RWPE1 (cell line): Measurements from ENCODE around the gene NKD1.
A peak's percentile ranks its signal among the peaks of the same experiment; 100 is the strongest.

Source experiments
- CTCF ChIA-PET: fragments of 350-600 bp; sonication (Branson Sonifier 250); formaldehyde crosslinking; extraction: SDS; loops from one replicate; lab custom pipeline; 2021; lab: Yijun Ruan, JAX
- POLR2A ChIA-PET: fragments of 400-600 bp; formaldehyde crosslinking; extraction: SDS; loops from one replicate; lab custom pipeline; 2020; ENCODE audit warnings: antibody characterized with exemption; ENCODE audit not compliant: low non-redundant PET; lab: Yijun Ruan, JAX
- DNase-seq: peaks from one replicate; pipeline ENCODE4 v3.0.0; 2012; ENCODE audit warnings: low spot score
- H3K27ac ChIP-seq: fragments of 450-650 bp; 2 replicates; pipeline ENCODE4 v1.5.1; 2017
- TF ChIP-seq, protein P1 (sequence below): fragments of 450-650 bp; conservative IDR thresholded peaks from 2 replicates; pipeline ENCODE4 v1.5.1; 2017; ENCODE audit warnings: low read depth, mild to moderate bottlenecking

NKD1 gene

DNA sequence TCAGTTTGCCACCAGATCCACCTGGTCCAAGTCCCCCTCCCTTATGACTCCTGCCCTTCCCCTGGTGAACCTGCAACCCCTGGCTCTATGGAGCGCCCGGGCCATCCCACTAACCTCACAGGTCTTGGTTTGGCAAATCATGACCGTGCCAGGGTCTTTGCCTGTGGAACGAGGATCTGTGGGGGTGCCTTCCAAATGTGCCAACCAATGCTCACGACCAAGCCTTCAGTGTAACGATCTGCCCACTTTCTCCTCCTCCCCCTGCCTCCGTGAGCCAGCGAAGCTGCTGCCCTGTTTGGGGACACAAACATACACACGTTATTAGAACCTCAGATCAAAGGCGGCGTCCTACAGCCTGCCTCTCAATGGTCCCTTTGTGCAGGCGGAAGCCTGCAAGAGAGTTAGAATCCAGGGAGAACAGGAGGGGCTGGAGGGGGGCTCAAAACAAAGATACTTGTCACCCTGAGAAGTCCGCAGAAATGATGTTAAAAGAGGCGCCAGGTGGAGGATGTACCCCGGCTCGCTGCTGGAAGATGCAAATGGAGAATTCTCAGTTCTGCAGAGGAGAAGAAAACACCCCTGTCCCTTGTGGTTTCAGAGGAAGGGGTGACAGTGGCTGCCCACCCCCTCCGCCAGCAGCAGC, 9.0 kb upstream of the NKD1 start:
- H3K27ac ChIP-seq, result peak overlapping the region; percentile 74
- no peak for DNase-seq
- ChIA-PET POLR2A (no interaction called here), CTCF (no interaction called here)
- TF ChIP-seq, protein P1, sequence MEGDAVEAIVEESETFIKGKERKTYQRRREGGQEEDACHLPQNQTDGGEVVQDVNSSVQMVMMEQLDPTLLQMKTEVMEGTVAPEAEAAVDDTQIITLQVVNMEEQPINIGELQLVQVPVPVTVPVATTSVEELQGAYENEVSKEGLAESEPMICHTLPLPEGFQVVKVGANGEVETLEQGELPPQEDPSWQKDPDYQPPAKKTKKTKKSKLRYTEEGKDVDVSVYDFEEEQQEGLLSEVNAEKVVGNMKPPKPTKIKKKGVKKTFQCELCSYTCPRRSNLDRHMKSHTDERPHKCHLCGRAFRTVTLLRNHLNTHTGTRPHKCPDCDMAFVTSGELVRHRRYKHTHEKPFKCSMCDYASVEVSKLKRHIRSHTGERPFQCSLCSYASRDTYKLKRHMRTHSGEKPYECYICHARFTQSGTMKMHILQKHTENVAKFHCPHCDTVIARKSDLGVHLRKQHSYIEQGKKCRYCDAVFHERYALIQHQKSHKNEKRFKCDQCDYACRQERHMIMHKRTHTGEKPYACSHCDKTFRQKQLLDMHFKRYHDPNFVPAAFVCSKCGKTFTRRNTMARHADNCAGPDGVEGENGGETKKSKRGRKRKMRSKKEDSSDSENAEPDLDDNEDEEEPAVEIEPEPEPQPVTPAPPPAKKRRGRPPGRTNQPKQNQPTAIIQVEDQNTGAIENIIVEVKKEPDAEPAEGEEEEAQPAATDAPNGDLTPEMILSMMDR, result no peak

DNA sequence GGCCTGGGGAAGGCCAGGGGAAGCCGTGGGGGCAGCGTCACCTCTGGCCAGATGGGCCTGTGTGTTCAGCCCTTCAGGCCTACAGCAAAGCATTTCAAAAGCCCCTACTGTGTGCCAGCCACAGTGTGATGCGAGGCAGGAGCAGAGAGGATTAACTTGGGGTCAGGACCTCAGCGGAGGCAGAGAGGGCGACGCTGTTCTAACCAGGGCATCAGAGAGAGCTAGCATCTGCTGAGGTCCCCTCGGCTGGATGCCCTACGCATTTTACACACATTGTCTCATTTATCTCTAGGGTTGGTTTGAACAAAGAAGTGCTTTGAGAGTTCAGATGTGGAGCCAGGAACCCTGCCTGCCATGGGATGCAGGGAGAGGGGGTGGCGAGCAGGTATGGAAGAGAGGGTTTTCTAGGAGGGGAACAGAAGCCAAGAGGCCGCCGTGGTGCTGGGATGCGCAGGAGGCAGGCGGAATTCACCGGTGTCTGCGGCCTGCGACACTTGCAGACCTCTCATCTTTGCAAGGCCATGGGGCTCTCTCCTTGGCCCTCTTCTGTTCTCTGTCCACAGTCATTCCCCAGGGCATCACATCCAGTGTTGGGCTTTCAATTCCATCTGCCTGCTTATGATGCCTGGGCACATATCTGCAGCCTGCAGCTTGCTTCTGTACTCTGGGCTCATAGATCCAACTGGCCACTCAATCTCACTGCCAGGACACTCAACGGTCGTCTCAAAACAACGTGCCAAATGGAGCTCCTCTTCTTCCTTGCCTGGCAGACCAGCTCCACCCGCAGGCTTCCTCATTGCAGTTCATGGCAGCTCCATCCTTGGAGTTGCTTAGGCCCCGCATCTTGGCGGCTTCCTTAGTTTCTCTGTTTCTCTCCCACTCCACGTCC, 8.1 kb upstream of the NKD1 start:
- TF ChIP-seq, protein P1, result no peak
- ChIA-PET CTCF (interaction anchor here (0.6 to 0.7 kb wide), 2 partner anchors 33 to 103 kb away, joined by 3 to 4 read pairs; no protein-coding TSS in a partner anchor), POLR2A (no interaction called here)
- no peak overlapping the region for H3K27ac ChIP-seq
- DNase-seq, result no peak

DNA sequence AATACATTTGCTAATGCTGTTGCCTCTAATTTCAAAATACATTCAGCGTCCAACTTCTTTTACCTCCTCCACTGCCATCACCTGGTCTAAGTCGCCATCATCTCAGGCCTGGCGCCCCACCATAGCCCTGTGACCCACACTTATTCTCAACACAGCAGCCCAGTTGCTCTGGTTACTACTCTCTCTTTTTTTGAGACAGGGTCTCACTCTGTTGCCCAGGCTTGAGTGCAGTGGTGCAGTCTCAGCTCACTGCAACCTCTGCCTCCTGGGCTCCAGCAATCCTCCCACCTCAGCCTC, 7.5 kb upstream of the NKD1 start:
- TF ChIP-seq, protein P1, result no peak
- H3K27ac ChIP-seq, result no peak overlapping the region
- CTCF ChIA-PET, result interaction anchor here (0.6 to 0.7 kb wide), 2 partner anchors 34 to 104 kb away, joined by 3 to 4 read pairs; no protein-coding TSS in a partner anchor
- DNase-seq, result no peak
- POLR2A ChIA-PET, result no interaction called here

DNA sequence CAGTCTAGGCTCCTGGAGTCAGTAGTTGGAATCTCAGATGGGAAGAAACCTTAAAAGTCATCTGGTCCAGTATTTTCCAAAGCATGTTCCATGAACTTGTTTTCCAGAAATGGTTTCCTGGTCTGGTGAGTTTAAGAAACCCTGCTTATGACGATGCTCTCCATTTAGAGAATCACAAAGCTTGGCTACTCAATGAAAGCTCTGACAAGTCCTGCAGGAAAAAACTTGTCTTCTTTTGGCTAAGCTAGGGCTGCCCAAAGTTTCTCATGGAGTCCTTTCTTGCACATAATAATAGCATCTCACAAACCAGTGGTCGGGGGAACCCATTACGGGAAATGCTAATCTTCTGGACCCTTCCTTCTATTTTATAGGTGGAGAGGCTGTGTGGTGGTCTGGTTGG, 5.5 kb upstream of the NKD1 start:
- TF ChIP-seq, protein P1, result no peak
- ChIA-PET POLR2A (no interaction called here), CTCF (no interaction called here)

DNA sequence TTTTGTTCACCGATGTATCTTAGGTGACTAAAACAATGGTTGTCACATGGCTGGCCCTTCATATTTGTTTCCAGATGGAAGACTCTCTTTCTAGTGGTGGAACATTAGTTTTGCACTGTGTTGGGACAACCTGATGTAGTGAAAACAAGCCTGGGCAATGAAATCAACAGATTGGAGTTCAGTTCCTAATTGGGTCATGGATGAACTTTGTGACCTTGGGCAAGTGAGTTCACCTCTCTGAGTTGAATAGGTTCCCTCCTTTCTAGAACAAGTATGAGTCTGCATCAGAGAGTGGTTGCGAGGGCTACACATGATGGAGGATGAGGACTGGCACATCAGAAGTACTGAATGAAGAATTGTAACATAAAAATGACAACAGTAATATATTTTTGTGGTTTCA, 2.1 kb upstream of the NKD1 start:
- CTCF ChIA-PET, result no interaction called here

More for the DNA sequence above, 5.5 kb upstream of the NKD1 start:
- no peak overlapping the region for H3K27ac ChIP-seq
- DNase-seq, result no peak

More for the DNA sequence above, 2.1 kb upstream of the NKD1 start:
- H3K27ac ChIP-seq, result no peak overlapping the region
- TF ChIP-seq, protein P1, result no peak
- POLR2A ChIA-PET, result no interaction called here
- no peak for DNase-seq
